ENCODE data around the gene ALKBH1.
"Not testable (repeated sequence)": the region's sequence is repeated elsewhere in the genome, so short reads cannot be mapped to it uniquely, and the experiment has no call there.

Gene ALKBH1, protein sequence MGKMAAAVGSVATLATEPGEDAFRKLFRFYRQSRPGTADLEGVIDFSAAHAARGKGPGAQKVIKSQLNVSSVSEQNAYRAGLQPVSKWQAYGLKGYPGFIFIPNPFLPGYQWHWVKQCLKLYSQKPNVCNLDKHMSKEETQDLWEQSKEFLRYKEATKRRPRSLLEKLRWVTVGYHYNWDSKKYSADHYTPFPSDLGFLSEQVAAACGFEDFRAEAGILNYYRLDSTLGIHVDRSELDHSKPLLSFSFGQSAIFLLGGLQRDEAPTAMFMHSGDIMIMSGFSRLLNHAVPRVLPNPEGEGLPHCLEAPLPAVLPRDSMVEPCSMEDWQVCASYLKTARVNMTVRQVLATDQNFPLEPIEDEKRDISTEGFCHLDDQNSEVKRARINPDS

GRCh38 chr14:77707724-77708408 lies at the start of gene ALKBH1, which contains the start of gene SLIRP:
TSS of gene ALKBH1 (minus strand) at chr14:77708023. CDS start at chr14:77708004, 19 bp downstream.
TSS of gene SLIRP (plus strand) at chr14:77708103. CDS start at chr14:77708112, 9 bp downstream.
- peak; percentile 91 for DNase-seq

DNA sequence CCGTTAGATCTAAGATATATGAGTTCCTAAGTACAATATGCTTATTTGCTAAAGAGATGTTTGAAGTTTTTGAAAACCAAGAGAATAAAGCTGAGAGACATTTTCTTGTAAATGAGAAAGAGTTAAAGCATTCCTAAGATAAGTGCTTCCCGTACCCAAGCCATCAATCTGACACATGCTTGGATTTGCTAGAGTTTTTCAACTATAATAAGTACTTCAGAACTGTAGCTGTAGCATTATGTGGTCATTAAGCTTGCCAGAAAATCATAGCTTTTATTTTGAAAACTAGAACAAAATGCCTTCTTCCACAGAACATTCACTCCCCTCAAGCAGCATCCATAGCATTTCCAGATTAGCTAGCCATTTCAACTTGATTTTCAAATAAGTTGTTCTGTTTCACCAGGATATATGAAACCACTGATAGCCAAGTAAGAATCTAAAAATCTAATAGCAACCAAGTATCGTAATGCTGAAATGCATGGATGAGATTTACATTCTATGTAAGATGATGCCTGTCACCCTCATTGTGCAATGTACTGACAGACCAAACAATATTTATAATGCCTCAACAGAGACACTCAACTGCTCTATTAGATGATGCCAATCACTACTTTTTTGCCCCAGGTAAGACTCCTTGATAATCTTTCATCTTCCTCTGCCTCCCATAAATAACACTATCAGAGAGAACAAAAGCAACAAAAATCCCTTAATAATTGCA lies 45.1 kb upstream of the ALKBH1 start:
- no peak for DNase-seq

- no peak for DNase-seq
Measured at GRCh38 chr14:77752266-77752665, 44.4 kb upstream of the ALKBH1 start.

DNA sequence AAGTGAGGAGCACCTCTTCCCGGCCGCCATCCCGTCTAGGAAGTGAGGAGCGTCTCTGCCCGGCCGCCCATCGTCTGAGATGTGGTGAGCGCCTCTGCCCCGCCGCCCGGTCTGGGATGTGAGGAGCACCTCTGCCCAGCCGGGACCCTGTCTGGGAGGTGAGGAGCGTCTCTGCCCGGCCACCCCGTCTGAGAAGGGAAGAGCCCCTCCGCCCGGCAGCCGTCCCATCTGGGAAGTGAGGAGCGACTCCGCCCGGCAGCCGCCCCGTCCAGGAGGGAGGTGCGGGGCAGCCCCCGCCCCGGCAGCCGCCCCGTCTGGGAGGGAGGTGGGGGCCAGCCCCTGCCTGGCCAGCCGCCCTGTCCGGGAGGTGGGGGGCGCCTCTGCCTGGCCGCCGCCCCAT lies 39.6 kb upstream of the ALKBH1 start:
- DNase-seq, result not testable (repeated sequence)

GRCh38 chr14:77746064-77746702 lies 38.4 kb upstream of the ALKBH1 start:
- DNase-seq, result no peak

GRCh38 chr14:77741438-77741837 lies 33.6 kb upstream of the ALKBH1 start:
- no peak for DNase-seq

DNA sequence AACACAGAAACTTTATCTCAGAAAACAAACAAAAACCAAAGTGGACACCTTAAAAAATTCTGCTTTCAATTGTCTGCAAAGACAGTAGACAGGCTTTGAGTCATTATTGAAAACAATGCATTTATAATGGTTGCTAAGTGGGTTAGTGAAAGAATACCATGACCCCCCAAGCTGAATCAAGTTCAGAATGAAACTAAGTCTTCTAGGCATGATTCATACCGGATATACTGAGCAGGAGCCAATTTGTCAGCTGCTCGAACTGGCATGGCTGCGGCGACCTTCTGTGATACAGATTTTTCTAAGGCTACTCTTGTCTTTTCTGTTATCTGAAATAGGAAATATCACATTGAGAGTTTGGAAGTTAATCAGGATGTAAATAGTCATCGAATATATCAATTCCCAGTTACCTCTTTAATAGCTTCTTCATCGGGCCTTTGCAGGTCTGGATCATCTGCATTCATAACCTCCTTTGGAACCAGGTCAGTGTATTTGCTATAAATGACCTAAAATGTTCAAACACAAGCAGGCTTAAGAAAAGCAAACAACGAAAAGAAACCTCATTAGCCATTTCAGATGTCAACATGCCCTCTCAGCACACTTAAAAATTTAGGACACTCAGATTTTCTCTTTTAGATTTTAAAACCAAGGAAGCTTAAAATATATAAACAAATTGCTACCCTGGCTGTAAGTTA lies 30.9 kb upstream of the ALKBH1 start:
- DNase-seq, result no peak

DNA sequence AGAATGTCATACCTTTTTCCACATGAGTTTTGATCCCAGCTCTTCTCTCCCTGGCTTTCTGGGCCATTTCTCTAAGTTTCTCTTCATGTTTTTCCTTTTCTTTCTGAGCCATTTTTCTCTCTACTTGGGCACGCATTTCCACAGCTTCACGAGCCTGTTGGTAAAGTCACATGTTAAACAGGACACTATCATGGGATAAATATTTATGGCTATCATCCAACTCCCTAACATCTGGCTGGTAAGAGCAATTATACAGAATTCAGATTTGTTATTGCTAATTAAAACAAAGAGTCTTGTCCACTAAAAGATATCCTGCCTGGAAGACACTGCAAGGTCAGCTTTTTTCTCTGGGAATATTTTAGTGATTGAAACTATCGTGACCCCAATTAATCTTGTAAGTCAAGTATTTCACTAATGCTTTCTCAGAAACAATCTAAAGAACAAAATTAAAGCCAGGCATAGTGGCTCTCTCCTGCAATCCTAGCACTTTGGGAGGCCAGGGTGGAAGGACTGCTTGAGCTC lies 23.2 kb upstream of the ALKBH1 start:
- no peak for DNase-seq

- DNase-seq, result no peak
Measured at GRCh38 chr14:77722301-77722700, 14.5 kb upstream of the ALKBH1 start.

GRCh38 chr14:77721437-77721836 lies 13.6 kb upstream of the ALKBH1 start:
- no peak for DNase-seq

DNA sequence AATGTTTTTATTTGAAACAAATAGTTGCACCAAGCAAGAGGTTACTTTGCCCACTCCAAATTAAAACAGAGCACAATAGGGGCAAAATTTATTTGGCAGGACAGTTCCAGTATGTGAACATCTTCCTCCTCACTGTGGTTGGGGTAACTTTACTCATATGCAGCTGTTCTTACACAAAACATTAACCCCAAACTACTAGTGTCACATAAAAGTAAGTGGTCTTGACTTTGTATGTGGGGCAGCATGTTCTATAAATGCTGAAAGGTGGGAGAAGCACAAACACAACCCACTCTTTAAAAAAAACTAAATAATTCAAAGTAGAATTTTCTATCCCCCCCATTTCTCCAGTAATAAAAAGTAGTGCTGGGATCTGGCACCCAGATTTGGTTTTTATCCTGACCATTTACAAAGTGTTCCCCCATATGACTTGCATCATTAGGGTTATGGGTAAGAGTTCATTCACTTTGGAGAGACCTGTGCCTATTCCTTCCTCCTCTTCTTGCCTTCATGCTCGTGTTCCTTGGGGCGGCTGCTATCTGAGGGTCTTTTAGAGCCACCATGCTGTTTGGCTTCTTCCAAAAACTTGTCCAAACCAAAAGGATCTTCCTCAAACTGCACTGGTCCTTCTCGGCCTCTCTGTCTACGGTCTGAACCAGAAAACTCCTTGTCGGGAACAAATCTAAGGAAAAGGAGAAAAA lies 9.9 kb upstream of the ALKBH1 start:
- no peak for DNase-seq

- no peak for DNase-seq
Measured at GRCh38 chr14:77714926-77715325, 7.1 kb upstream of the ALKBH1 start.

DNA sequence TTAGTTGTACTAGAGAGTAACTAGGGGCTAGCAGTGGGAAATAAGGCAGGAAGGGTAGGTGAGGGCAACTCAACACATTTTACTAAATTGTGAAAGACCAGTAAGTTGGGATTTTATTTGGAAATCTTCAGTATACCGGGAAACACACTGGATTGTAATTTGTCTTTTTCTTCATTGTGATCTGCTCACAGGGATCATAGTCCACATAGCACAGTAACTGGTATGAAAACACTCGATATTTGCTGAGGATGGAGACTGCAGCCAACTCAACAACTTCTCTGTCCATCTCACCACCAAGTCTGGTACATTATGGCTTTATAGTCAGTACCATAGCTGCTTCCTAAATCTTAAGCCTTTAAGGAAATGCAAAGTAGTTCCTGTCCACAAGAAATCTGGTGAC lies 2.5 kb upstream of the ALKBH1 start:
- no peak for DNase-seq

DNA sequence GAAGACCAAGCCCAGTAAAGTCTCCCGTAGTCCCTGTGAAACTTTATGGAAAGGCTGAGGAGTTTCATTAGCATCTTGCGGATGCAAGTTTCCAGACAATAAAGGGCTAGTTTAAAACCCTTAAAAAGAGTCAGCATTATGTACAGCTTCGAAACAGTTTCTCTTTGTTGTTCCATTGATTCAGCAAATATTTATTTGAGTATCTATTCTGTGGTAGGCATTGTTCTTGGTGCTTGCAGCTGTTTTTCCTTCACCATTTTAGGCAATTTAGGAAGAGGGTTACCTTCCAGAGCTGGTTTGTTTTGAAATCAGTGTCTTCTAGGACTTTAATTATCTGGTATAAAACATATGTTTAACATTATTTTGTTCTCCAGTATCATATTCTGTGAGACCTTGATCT lies 1.6 kb upstream of the ALKBH1 start:
- DNase-seq, result no peak

GRCh38 chr14:77708749-77709148 lies 926 bp upstream of the ALKBH1 start:
- DNase-seq, result no peak

GRCh38 chr14:77707355-77707723 lies 484 bp downstream of the ALKBH1 start:
- no peak for DNase-seq

- DNase-seq, result no peak
Measured at GRCh38 chr14:77691259-77691658, 16.6 kb downstream of the ALKBH1 start.

- DNase-seq, result no peak
Measured at GRCh38 chr14:77682158-77682553, 25.7 kb downstream of the ALKBH1 start.

DNA sequence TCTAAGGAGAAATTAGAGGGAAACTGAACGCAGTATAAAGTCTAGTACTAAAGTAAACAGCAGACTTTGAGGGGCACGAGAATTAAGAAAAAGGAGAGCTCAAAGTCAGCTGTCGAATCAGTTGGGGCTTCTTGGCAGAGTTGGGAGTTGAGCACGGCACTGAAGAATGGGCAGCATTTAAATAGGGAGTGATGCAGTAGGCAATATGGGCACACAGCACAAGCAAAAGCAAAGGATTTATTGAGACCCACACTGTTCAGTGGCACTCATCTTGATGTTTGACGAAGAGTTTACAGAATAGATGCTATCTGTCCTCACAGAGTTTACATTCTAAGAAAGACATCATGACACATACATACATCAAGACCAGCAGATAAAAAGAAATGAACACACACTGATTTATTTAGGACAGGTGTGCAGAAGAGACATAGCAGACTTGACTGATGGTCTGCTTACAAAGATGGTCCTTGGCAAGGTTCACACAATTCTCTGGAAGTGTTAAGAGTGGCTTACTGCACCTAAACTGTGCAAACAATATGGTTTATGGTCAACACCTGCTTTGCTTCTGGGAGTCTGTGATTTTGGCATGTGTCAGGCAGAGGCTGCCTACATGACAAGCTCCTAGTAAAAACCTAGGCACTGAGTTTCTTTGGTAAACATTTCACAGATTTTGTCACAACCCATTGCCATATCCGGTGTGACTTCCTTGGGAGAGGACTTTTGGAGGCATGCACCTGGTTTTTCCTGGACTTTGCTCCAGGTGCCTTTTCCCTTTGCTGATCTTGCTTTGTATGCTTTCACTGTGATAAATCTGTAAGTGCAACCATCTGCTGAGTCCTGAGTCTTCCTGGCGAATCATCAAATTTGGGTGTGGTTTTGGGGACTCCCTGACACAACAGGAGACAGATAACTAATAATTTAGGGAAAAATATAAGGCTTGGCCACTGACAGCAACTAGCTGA lies 26.3 kb downstream of the ALKBH1 start:
- no peak for DNase-seq

DNA sequence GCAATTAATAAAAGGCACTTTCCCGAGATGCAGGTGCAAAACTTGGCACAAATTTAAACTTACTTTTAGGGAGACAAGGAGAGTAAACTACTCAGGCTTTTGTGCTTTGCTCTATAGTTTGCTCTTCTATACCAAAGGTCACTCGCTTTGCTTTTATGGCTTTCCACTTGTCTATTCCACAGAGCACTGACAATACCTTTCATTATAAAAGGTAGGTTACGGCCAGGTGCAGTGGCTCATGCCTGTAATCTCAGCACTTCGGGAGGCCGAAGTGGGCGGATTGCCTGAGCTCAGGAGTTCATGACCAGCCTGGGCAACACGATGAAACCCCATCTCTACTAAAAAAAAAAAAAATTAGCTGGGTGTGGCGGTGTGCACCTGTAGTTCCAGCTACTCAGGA lies 32.9 kb downstream of the ALKBH1 start:
- no peak for DNase-seq

All from right forelimb (tissue), 1 donor.